ENCODE measurements around the gene NFRKB.
"Not testable (repeated sequence)": the region's sequence is repeated elsewhere in the genome, so short reads cannot be mapped to it uniquely, and the experiment has no call there.

NFRKB gene

GRCh38 chr11:129888451-129888850, 6.9 kb downstream of the NFRKB start:
- DNase-seq: no peak

- DNase-seq: no peak
Observed at GRCh38 chr11:129885381-129885780, 10.0 kb downstream of the NFRKB start.

- no peak for DNase-seq
Observed at GRCh38 chr11:129884581-129884980, 10.8 kb downstream of the NFRKB start.

DNA sequence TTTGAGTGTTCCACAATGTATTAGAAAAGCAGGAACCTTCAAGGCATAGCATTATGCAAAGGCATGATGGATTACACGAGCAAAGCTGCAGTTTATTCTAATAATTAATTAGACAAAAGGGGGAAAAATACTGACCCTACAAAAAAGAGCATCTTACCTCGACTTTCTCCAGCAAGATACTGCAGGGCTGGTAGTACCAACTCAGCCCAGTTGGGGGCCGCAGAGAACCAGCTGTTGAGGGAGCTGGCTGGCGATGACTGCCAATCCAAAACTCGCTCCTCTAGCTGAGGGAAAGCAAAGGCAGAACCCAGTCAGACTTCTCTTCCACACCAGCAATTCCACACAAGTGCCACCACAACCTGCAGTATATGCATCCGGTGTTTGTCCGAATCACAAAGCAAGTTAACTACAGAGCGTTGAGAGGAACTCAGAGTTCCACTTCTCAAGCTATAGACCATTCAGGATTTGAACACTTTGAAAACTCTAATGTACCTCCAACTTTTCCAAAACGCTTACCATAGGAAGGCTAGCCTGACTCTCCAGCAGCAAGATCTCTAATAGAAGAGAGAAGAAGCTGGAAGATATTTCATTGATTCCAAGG, 13.7 kb downstream of the NFRKB start:
- DNase-seq: no peak

GRCh38 chr11:129880311-129880710, 15.1 kb downstream of the NFRKB start:
- no peak for DNase-seq

DNA sequence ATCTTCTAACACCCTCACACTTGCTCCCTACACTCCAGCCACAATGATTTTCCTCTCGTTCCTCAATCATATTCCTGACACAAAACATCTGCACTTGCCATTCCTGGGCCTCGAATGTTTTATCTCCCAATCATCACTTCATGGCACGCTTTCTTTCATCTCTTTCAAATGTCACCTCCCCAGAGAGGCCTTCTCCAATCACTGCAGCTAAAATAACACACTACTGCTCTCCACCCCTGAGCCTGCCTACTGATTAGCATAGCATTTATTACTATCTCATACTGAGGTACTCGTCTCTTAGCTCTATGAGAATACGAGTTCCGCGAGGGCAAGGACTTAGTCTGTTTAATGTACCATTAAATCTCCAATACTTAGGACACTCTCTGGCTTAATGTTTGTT, 23.5 kb downstream of the NFRKB start:
- no peak for DNase-seq

DNA sequence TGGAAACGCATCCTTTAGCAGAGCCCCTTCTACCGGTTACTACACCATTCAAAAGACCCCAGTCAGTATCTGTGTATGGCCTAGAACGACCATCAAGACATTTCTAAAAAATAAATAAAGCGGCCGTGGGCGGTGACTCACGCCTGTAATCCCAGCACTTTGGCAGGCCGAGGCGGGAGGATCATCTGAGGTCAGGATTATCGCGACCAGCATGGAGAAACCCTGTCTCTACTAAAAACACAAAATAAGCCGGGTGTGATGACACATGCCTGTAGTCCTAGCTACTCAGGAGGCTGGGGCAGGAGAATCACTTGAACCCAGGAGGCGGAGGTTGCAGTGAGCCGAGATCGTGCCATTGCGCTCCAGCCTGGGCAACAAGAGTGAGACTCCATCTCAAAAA, 26.8 kb downstream of the NFRKB start:
- DNase-seq: not testable (repeated sequence)

DNA sequence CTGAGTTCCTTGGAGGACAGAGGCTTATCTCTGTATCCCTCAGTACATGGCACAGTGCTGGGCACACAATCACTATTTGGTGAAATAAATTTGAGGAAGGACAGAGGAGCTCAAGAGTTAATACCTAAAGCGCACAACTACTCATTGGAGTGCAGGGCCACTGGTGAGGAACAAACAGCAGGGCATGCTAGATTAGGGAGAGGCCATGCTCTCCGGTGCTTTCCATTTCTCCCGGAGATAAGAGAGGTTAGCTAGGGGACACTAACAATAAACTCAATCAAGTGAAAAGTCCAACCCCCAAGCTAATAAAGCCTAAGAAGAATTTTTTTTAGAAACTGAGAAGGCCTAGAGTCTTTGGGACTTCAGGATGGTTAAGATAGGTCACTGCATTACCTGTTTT, 29.1 kb downstream of the NFRKB start:
- DNase-seq: no peak

GRCh38 chr11:129865701-129866100, 29.7 kb downstream of the NFRKB start:
- no peak for DNase-seq

- no peak for DNase-seq
Observed at GRCh38 chr11:129864811-129865210, 30.6 kb downstream of the NFRKB start.

- DNase-seq: no peak
Observed at GRCh38 chr11:129861702-129862522, 33.5 kb downstream of the NFRKB start.

- DNase-seq: no peak
Observed at GRCh38 chr11:129856036-129856435, 39.3 kb downstream of the NFRKB start.

DNA sequence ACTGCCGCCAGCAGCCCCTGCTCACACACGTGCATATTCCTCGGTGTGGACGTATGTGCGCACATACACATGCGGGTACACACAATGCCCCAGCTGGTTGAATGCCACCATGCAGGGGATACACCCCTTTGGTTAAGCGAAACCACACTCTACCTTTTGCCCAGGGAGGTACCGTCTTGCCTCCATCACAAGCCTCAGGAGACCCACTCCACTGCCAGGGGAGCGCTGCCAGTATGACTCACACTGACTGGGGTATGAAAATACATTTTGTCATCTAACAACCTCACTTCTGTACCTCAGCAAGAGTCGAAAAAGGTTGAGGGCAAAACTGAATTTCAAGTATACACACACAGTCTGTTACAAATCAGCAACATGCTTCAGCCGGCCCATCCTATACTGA, 40.3 kb downstream of the NFRKB start:
- DNase-seq: no peak

- DNase-seq: no peak
Observed at GRCh38 chr11:129854232-129854805, 41.1 kb downstream of the NFRKB start.

- peak; percentile 82 for DNase-seq
Observed at GRCh38 chr11:129853518-129854231, 41.7 kb downstream of the NFRKB start.

DNA sequence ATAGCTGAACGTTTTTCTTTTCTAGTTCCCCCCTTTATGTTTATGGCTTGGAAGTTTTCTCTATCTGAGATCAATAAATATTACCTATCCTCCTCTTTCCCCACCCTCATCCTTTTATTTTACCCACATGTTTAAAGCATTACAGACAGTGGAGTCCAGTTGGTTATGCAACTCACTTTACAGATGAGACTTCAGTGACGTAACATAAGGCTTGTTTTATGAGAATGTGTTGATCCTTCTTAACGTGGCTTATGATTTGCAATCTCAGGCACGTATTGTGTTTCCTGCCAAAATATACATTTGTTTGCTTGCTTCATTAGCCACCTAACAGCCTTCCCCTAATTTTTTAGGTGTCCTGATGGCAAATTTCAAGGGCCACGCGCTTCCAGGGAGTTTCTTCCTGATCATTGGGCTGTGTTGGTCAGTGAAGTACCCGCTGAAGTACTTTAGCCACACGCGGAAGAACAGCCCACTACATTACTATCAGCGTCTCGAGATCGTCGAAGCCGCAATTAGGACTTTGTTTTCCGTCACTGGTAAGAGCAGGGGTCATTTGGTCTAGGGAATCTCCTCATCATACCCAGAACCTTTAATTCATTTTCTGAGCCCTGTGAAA, 43.1 kb downstream of the NFRKB start:
- DNase-seq: no peak

DNA sequence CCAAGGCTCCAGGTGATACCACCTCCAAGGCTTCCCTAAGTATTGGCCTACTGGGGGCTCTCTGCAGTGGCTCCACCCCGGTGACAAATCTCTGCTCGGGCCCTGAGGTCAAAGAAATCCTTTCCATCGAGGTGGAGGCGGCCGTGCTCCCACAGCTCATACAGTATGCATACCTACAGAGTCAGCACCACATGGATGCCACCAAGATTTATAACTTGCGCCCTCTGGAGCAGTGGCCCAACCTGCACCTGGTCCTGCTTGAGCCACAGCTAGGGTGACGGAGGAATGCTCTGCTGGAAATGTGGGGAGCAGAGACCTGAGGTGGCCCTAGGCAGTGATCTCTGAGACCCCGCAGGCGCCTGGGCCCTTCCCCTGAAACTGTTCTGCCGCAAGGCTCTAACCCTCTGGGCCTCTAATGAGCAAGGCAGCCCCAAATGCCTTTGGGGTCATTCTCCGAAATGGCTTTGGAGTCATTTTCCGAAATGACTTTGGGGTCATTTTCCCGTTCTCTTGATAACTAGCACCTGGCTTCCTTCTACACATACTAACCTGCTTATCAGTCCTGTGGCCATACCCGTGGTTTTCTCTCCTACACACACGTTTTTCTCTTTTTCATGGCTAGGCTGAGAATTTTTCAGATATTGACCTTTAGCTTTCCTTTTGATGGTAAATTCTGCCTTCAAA, 45.8 kb downstream of the NFRKB start:
- DNase-seq: no peak

GRCh38 chr11:129847361-129847760, 48.0 kb downstream of the NFRKB start:
- DNase-seq: not testable (repeated sequence)

DNA sequence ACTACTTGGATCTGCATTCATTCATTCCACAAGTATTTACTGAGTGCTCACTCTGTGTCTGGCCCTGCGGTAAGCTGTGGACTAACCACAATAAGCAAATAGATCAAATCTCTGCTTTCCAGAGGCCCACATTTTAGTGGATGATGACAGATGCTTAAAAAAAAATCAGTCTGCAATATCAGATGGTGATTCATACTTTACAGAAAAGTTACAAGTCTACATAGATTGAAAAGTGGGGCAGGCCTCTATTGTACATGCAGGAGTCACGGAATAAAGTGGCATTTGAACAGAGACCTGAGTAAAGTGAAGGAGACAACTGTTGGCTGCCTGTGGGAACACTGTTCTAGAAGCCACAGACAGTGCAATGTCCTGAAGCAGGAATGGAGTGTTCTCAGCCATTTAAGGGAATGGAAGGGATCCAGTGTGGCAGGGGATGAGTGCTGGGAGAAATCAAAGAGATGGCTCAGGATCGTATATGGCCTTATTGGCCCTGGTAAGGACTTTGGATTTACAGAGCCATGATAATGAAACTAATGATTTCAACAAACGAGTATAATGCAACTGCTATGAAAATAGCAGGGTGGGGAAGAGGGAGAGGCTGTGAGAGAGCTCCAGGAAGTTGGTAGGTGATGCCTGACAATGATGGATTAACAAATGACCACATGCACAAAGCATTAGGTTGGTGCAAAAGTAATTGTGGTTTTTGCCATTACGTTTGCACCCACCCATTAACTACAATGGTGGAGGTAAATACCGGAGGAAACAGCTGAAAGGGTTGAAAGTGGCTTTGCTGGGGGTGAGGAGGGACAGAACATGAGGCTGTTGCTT, 48.7 kb downstream of the NFRKB start:
- DNase-seq: peak; percentile 34

Measured in NCI-H748 treated with DMSO at 0.1 percent for 48 hours (cell line).